Activated CD8-positive, alpha-beta memory T cell treated with anti-CD3 and anti-CD28 coated beads, Interleukin-2, amount 50 U/mL, for 4 hours (primary cell): ENCODE results near the gene CEACAM1.
"Not testable (repeated sequence)": the region's sequence is repeated elsewhere in the genome, so short reads cannot be mapped to it uniquely, and the experiment has no call there.

Experiments used
- DNase-seq: peaks from one replicate; pipeline ENCODE4 v3.0.0-alpha.2; 2020

The CEACAM1 gene

GRCh38 chr19:42547929-42548328, 19.6 kb upstream of the CEACAM1 start:
- DNase-seq: no peak

DNA sequence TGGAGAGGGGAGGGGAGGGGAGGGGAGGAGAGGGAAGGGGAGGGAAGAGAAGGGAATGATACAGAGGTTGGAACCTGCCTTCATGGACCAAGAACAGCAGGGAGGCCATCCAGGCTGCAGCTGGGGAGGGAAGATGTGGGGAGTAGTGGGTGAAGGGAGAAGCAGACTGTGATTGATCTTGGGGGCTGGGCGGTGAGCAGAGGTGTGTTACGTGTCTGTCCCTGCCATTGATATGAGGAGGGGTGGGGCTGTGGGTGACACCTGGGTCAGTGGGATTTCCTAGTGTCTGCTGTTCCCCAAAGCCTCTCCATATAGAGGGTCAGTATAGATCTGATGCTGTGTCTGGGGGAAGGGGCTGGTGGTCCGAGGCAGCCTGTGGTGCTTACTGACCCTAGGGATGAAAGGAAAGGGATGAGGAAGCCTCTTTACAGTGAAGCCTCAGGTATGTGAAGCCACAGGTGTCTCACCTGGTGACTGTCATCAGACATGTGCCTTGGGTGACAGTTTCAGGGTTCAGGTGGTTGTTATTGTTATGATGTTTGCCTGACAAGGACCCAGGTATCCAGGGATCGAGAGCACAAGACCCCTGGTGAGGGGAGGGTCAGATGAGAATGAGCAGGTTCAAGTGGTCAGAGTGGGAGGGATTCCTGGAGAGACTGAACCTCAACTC, 18.7 kb upstream of the CEACAM1 start:
- no peak for DNase-seq

DNA sequence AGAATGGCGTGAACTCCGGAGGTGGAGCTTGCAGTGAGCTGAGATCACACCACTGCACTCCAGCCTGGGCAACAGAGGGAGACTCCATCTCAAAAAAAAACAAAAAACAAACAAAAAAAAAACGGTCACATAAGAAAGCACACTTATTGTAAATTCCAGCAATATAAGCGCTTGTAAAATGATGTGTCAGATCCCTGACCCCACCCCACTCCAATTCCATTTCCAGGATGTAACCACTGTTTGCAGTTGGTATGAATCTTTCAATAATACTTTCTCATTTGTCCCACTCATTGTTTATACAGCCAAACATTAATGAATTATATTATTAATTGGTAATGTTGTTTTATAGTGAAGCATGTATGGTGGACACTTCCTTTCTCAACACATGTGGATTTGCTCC, 15.9 kb upstream of the CEACAM1 start:
- no peak for DNase-seq

DNA sequence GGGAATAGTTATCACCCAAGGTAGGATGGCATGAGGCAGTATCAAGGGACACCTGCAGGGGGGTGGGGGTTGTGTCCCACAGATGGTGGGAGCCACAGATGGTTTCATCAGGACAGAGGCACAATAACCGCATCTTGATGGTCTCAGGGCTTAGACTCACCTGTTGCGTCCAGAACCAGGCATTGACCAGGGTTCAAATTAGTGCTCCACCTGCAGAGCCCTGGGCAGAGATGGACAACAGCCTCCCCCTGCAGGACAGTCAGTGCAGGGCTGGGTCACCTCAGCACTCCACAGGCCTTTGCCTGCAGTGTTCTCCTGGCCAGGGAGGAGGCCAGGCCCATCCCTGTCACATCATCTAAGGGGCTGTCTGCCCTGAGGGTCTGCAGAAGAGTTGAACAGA, 14.5 kb upstream of the CEACAM1 start:
- DNase-seq: no peak

DNA sequence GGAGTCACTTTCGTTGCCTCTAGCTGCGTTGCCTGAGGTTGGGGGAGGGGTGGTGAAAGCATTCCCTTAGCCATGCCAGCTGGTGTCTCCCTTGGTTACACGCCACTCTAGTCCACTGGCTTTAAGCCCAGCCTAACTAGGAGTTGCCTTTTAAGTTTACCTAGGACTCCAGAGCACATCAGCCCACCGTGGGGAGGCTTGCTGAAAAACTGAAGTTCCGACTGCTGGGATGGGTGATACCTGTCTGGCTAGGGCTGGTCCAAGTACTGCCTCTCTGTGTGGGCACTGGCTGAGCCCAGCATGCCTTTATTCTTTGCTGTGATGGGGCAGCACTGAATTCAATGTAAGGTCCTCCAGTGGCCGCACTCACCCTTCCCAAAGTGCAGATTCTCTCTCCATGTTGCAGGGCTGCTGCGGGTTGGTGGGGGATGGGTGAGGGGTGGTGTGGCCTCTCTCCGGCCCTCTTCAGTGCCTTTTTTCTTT, 11.8 kb upstream of the CEACAM1 start:
- DNase-seq: no peak

GRCh38 chr19:42538841-42539709, 10.8 kb upstream of the CEACAM1 start:
- no peak for DNase-seq

DNA sequence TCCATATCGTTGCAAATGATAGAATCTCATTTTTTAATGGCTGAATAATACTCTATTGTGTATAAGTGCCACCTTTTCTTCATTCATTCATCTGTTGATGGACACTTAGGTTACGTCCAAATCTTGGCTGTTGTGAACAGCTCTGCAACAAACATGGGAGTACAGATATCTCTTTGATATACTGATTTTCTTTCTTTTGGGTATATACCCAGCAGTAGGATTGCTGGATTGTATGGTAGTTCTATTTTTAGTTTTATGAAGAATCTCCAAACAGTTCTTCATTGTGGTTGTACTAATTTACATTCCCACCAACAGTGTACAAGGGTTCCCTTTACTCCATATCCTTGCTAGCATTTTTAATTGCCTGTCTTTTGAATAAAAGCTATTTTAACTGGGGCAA, 7.0 kb upstream of the CEACAM1 start:
- not testable (repeated sequence) for DNase-seq

DNA sequence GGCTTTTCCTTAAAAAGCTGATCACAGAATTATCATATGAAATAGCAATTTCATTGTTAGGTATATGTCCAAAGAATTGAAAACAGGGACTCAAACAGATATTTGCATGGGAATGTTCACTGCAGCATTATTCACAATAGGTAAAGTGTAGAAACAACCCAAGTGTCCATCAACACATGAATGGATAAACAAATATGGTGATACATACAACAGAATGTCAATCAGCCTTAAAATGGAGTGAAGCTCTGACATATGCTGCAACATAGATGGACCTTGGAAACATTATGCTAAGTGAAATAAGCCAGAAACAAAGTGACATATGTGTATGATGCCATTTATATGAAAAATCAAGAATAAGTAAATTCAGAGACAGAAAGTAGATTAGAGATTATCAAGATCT, 6.1 kb upstream of the CEACAM1 start:
- DNase-seq: no peak

DNA sequence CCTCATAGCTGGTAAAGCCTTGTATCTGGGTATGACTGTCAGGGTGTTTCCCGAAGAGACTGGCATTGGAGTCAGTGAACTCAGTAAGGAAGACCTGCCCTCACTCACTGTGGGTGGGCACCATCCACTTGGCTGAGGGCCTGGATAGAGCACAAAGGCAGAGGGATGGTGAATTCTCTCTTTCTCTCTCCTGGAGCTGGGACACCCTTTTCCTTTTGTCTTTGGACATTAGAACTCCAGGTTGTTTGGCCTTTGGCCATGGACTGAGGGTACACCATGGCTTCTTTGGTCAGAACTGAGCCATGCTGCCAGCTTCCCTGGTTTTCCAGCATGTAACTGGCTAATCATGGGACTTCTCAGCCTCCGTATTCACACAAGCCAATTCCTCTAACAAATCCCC, 4.6 kb upstream of the CEACAM1 start:
- DNase-seq: no peak

DNA sequence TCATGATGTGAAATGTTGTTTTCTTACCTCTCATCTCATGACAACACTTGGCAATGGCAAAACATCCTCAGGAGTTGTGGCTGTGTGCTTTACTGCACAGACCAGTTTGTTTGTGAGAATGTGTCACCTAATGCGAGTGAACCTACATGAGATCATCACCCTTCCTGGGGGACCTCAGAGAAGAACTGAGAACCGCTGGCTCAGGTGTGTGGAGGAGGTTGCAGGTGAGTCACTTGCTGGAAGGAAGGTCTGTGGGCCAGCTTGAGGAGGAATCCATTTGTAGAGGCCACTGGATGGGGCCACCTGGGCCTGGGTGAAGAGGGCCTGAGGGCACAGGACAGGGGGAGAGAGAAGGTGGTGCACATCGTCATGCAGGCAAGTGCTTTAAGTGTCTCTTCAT, 3.0 kb upstream of the CEACAM1 start:
- DNase-seq: no peak

GRCh38 chr19:42529248-42529764, 1.0 kb upstream of the CEACAM1 start:
- peak; percentile 67 for DNase-seq

DNA sequence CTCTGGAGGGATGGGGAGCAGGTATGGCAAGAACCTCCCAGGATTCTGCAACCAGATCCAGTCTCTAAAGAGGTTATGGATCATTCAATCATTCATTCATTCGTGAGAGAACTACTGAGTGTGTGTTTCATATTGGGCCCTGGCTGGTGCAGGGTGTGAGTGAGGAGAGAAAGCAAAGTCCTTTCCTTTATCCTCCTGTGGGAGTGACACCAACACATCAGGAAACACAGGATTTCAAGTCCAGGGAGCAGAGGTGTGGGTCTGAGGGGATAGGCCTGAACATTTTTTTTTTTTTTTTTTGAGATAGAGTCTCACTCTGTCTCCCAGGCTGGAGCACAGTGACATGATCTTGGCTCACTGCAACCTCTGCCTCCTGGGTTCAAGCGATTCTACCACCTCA, 3.3 kb downstream of the CEACAM1 start:
- no peak for DNase-seq

- no peak for DNase-seq
These were observed 4.0 kb downstream of the CEACAM1 start for GRCh38 chr19:42524250-42524649.

DNA sequence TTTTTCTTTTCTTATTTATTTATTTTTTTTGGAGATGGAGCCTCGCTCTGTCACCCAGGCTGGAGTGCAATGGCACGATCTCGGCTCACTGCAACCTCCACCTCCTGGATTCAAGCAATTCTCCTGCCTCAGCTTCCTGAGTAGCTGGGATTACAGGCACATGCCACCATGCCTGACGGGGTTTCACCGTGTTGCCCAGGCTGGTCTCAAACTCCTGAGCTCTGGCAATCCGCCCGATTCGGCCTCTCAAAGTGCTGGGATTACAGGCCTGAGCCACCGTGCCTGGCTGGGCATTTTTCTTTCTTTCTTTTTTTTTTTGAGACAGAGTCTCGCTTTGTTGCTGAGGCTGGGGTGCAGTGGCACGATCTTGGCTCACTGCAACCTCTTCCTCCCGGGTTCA, 6.0 kb downstream of the CEACAM1 start:
- DNase-seq: not testable (repeated sequence)

DNA sequence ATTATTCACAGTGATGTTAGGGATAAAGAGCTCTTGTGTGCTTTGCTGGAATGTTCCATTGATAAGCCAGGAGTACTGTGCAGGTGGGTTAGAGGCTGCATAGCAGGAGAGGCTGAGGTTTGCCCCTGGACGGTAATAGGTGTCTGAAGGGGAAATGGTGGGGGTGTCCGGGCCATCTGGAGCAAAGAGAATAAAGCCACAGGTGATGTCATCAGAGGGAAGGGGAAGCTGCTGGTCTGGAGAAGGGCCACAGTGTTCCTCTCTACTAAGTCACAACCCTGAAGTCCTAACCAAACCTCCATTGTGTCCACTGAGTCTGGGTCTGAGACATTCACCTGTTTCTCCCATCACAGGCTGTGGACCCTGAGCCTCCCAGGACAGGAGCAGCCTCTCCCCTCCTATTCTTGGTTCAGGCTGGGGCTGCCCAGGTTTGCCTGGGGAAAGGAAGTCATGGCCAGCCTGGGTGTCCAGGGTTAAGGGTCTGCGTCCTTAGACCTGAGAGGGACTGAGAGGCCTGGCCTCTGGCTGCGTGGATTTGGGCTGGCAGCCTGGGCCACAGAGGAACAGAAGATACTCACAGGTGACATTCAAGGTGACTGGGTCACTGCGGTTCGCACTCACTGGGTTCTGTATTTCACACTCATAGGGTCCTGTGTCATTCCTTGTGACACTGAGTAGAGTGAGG, 6.8 kb downstream of the CEACAM1 start:
- no peak for DNase-seq

DNA sequence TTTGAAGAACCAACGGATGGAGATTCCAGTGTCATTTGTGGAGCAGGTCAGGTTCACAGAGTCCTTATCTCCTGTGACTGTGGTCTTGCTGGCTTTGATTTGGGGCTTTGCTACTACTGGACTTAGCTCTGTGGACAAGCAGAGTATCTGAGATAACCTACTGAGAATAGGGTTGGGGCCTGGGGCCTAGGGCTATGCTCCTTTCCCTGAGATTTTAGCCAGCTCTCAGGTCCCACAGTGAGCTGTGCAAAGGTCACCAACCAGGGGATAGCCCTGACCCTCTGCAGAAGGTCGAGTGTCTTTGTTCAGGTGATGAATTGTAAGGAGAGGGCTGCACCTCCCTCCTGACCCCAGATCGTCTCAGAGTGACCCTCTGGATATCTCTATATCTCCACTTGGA, 9.2 kb downstream of the CEACAM1 start:
- DNase-seq: no peak

GRCh38 chr19:42516771-42517170, 11.5 kb downstream of the CEACAM1 start:
- DNase-seq: no peak

GRCh38 chr19:42515241-42515832, 12.9 kb downstream of the CEACAM1 start:
- no peak for DNase-seq

- no peak for DNase-seq
These were observed 13.8 kb downstream of the CEACAM1 start for GRCh38 chr19:42514449-42514848.

DNA sequence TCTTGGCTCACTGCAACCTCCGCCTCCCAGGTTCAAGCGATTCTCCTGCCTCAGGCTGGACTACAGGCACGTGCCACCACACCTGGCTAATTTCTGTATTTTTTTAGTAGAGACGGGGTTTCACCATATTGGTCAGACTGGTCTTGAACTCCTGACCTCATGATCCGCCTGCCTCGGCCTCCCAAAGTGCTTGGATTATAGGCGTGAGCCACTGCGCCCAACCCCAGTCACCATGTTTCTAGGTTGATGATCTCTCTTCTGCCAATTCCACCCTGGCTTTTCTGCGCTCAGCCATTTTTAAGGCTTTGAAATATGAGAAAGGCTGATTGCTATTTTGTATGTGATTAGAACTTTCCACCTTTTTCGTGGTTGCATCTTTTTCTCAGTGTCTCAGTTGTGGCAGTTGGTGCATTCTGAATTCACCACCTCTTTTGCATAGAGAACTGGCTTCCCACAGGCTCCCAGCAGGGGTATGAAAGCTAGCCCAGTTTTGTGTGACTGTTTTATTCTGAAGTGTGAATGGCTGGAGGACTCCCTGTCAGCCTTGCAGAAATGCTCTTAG, 15.5 kb downstream of the CEACAM1 start:
- DNase-seq: no peak

DNA sequence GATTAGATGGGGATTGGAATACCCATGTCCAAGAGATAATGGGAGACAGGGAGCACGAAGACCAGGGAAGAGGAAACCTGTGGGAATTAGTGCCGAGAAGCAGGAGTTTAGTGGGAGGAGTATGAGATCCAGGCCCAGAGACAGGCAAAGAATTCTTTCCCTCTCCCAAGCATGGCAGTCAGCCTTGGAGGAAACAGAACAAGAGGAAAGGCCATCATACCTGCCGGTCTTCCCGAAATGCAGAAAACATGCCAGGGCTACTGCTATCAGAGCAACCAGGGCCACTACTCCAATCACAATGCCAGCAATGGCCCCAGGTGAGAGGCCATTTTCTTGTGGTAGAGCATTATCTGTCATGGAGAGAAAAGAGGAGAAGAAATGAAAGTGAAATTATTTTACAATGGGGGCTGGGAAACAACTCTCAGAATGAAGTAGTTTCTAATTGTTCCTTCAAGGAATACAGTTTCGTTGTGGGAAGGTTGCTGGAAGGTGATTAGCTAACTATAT, 16.1 kb downstream of the CEACAM1 start:
- DNase-seq: no peak

DNA sequence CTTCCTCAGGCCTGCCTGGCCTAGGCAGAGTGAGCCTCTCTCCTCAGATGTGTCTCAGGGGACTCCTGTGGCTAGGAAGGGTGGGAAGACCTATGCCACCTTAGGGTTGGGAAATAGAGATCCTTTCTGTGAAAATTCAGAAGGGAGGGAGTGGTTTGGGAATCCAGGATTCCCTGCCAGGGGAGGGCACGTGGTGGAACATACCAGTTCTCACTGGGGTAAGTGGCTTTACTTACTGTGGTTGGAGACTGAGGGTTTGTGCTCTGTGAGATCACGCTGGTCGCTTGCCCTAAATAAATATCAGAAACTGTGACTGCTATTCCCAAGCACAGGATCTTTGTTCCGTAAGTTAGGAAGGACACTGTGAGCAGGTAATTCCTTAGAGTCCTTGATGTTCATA, 16.9 kb downstream of the CEACAM1 start:
- DNase-seq: no peak
